DND-41 (cell line): ENCODE results near the gene NTM.

Source experiments
- ATAC-seq: fragments of 200-7000 bp; cut with Tn5 transposase; 3 replicates; pipeline ENCODE4 v1.9.1; 2021; ENCODE audit warnings: low read depth; ENCODE audit not compliant: insufficient read depth
- DNase-seq: peaks from one replicate; pipeline ENCODE4 v3.0.0-alpha.2; 2020
- H2AFZ ChIP-seq: 2 replicates; pipeline ENCODE4 v1.6.0; 2012; ENCODE audit warnings: low read depth, low read length
- H3K27ac ChIP-seq: 2 replicates; pipeline ENCODE4 v1.5.1; 2012; ENCODE audit warnings: low read length, inconsistent platforms
- H3K27me3 ChIP-seq: fragments of 200-600 bp; sonication (generic); 2 replicates; pipeline ENCODE4 v1.6.0; 2012; ENCODE audit warnings: low read length, mild to moderate bottlenecking, inconsistent platforms; ENCODE audit not compliant: insufficient read depth, poor library complexity
- H3K36me3 ChIP-seq: 2 replicates; pipeline ENCODE4 v1.5.1; 2012; ENCODE audit warnings: low read length, inconsistent platforms; ENCODE audit not compliant: insufficient read depth
- H3K4me1 ChIP-seq: 2 replicates; pipeline ENCODE4 v1.5.1; 2012; ENCODE audit warnings: mild to moderate bottlenecking, low read length; ENCODE audit not compliant: insufficient read depth
- H3K4me2 ChIP-seq: 2 replicates; pipeline ENCODE4 v1.6.0; 2012; ENCODE audit warnings: mild to moderate bottlenecking, moderate library complexity, low read length, inconsistent platforms; ENCODE audit not compliant: insufficient read depth
- H3K4me3 ChIP-seq, 2 experiments: fragments of 200-600 bp in 1 of 2; shearing (Covaris generic) in 1 of 2; 2 replicates each; pipeline ENCODE4 v1.5.1; 2012 to 2016; ENCODE audit warnings: inconsistent platforms in 2 of 2, low read length in 2 of 2, mild to moderate bottlenecking in 2 of 2, low read depth in 1 of 2, moderate library complexity in 1 of 2
- H3K79me2 ChIP-seq: 2 replicates; pipeline ENCODE4 v1.6.0; 2012; ENCODE audit warnings: low read length, inconsistent platforms; ENCODE audit not compliant: insufficient read depth
- H3K9ac ChIP-seq: 2 replicates; pipeline ENCODE4 v1.6.0; 2012; ENCODE audit warnings: low read depth, mild to moderate bottlenecking, inconsistent platforms, low read length, moderate library complexity
- H3K9me3 ChIP-seq: 2 replicates; pipeline ENCODE4 v1.5.1; 2012; ENCODE audit warnings: low read length, moderate library complexity, mild to moderate bottlenecking, inconsistent platforms; ENCODE audit not compliant: insufficient read depth, severe bottlenecking
- H4K20me1 ChIP-seq: 2 replicates; pipeline ENCODE4 v1.6.0; 2012; ENCODE audit warnings: low read length; ENCODE audit not compliant: insufficient read depth
- EZH2 ChIP-seq: IDR thresholded peaks from 3 replicates; pipeline ENCODE4 v1.6.1; 2012; ENCODE audit warnings: borderline replicate concordance, low read depth, mild to moderate bottlenecking, moderate library complexity, low read length, inconsistent platforms; ENCODE audit not compliant: severe bottlenecking
- TF ChIP-seq, protein P1 (sequence below): IDR thresholded peaks from 2 replicates; pipeline ENCODE4 v1.5.1; 2012; ENCODE audit warnings: borderline replicate concordance, low read length, moderate library complexity, mild to moderate bottlenecking; ENCODE audit not compliant: poor library complexity, severe bottlenecking; ENCODE audit errors: extremely low read depth

Gene NTM

DNA sequence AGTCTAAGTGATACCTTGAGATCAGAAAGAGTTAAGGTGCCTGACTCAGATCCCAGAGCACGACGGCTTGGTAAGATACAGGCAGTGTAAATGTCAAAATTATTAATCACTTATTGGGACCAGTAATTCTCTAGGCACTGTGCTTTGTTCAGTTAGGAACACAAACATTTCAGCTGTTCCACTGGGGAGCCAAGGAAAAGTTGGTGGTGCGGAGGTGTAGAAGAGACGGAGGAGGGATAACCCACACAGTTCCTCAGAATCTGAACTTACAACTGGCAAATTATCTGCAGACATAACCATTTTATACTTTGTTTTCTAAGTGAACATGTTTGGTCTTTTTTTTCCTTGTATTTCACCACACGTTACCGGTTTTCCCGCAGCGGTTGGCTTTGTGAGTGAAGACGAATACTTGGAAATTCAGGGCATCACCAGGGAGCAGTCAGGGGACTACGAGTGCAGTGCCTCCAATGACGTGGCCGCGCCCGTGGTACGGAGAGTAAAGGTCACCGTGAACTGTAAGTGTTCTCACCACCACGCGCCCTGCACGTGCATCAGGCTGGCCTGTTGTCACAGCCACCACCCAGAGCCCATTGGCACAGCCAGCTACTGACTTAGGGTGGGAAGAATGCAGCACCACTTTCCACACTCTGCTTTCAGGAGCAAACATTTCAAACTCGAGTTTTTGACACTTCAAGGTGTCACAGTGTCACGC is 937.0 kb downstream of the NTM start:
- no peaks in the 10 kb centered on the region for H4K20me1 ChIP-seq
- H3K4me2 ChIP-seq = no peak overlapping the region
- TF ChIP-seq EZH2 = no peak
- TF ChIP-seq, protein P1, sequence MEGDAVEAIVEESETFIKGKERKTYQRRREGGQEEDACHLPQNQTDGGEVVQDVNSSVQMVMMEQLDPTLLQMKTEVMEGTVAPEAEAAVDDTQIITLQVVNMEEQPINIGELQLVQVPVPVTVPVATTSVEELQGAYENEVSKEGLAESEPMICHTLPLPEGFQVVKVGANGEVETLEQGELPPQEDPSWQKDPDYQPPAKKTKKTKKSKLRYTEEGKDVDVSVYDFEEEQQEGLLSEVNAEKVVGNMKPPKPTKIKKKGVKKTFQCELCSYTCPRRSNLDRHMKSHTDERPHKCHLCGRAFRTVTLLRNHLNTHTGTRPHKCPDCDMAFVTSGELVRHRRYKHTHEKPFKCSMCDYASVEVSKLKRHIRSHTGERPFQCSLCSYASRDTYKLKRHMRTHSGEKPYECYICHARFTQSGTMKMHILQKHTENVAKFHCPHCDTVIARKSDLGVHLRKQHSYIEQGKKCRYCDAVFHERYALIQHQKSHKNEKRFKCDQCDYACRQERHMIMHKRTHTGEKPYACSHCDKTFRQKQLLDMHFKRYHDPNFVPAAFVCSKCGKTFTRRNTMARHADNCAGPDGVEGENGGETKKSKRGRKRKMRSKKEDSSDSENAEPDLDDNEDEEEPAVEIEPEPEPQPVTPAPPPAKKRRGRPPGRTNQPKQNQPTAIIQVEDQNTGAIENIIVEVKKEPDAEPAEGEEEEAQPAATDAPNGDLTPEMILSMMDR = no peak
- H2AFZ ChIP-seq = no peak overlapping the region
- H3K4me1 ChIP-seq = no peaks in the 10 kb centered on the region
- DNase-seq (no peak), ATAC-seq (no peak)
- no peaks in the 10 kb centered on the region for H3K9me3 ChIP-seq
- no peak overlapping the region for H3K9ac ChIP-seq
- no peak overlapping the region for H3K4me3 ChIP-seq
- no peaks in the 10 kb centered on the region for H3K36me3 ChIP-seq
- H3K27ac ChIP-seq = no peak overlapping the region
- no peaks in the 10 kb centered on the region for H3K79me2 ChIP-seq
- no peaks in the 10 kb centered on the region for H3K27me3 ChIP-seq

DNA sequence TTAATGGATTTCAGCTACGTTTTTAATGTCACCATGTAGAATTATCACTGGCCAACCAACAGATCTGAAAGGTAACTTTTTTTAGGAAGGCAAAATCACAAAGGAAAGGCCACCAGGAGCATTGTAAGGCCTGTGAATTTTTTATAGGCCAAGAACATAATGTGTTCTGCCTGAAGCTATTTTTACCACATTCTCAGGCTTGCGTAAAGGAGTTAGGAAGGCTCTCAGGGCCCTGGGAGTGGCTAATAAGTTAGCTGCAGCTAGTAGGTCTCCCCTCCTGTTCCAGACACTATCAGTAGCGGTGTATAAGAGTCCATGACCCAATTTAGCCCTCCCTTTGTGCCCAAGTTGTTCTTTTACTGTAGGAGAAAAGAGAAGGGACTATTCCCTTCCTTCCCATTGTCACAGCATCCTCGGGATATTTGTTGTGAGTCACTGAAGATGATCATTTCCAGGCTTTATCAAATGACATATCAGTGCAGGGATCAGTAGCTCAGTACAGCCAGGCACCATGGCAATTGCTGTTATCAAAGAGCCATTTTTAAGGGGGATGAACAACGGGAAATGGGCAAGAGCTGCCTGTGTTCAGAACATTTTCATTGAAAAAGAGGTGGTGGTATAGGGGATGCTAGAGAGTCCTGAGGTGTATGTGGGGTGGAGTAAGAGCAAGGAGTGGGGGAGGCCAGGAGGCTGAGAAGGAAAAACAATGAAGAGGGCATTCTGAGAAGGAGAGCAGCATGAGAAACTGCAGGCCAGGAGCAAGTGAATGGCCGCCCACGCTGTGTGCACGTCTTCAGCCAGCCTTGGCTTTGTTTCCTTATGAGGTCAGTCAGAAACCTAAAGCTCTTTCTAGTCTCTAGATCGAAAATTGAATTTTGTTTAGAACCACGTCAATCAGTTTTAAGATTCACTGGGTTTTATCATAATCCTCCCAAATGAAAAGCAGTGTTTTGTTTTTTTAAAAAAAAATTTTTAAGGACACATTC is 940.3 kb downstream of the NTM start:
- H3K27ac ChIP-seq = no peak overlapping the region
- no peak for ATAC-seq
- no peaks in the 10 kb centered on the region for H3K4me1 ChIP-seq
- no peaks in the 10 kb centered on the region for H3K36me3 ChIP-seq
- no peak for DNase-seq
- H3K4me2 ChIP-seq = no peak overlapping the region
- H2AFZ ChIP-seq = no peak overlapping the region
- TF ChIP-seq, protein P1 = no peak
- no peak for TF ChIP-seq EZH2
- H3K4me3 ChIP-seq = no peak overlapping the region
- H3K79me2 ChIP-seq = no peaks in the 10 kb centered on the region
- no peaks in the 10 kb centered on the region for H3K9me3 ChIP-seq
- no peak overlapping the region for H3K9ac ChIP-seq
- H4K20me1 ChIP-seq = no peaks in the 10 kb centered on the region
- no peaks in the 10 kb centered on the region for H3K27me3 ChIP-seq

DNA sequence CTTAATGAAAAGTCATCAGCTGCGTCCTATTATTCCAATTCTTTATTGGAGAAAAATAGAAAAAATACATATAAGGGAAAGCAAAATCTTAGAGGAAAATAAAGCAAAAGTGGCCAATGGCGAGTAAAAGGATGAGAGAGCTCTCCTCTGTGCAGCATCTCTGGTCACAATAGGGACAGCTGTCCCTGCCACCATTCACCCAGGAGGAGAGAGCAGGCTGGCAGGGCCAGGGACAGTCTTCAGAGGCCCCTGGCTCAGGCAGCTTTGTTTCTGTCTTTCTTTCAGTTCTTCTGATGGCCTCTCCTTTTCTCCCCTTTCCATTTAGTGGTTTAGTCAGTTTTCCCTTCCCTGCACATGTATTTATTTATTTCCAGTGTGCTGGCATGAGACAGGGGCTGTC is 941.3 kb downstream of the NTM start:
- no peak for ATAC-seq
- Histone ChIP-seq H3K4me2 (no peak overlapping the region), H2AFZ (no peak overlapping the region), H3K9me3 (no peaks in the 10 kb centered on the region), H3K79me2 (no peaks in the 10 kb centered on the region), H3K27me3 (no peaks in the 10 kb centered on the region), H3K9ac (no peak overlapping the region), H4K20me1 (no peaks in the 10 kb centered on the region), H3K36me3 (no peaks in the 10 kb centered on the region), H3K4me3 (no peak overlapping the region), H3K27ac (no peak overlapping the region), H3K4me1 (no peaks in the 10 kb centered on the region)
- TF ChIP-seq, protein P1 = no peak
- no peak for TF ChIP-seq EZH2
- no peak for DNase-seq
